Fibroblast of lung (primary cell): ENCODE data around the gene CASKIN2. TPM values are rescaled to one million over a fixed set of nuclear protein-coding genes. Genes with fewer than 3 reads are reported as not detected.

Experiments
- DNase-seq, 2 donors: peaks; one replicate each; pipeline versions ENCODE4 v3.0.0 to v3.0.0-alpha.2; 2010; ENCODE audit warnings: low read depth in 2 of 2
- H2AFZ ChIP-seq: 2 replicates; pipeline ENCODE4 v1.5.1; 2012; ENCODE audit warnings: low read length, control low read depth, inconsistent platforms
- H3K27ac ChIP-seq: 2 replicates; pipeline ENCODE4 v1.5.1; 2011; ENCODE audit warnings: low read length, control low read depth; ENCODE audit not compliant: insufficient read depth
- H3K27me3 ChIP-seq: 2 replicates; pipeline ENCODE4 v1.5.1; 2011; ENCODE audit warnings: mild to moderate bottlenecking, low read length; ENCODE audit not compliant: control insufficient read depth, insufficient read depth
- H3K36me3 ChIP-seq: 2 replicates; pipeline ENCODE4 v1.5.1; 2011; ENCODE audit warnings: low read length; ENCODE audit not compliant: control insufficient read depth, insufficient read depth
- H3K4me1 ChIP-seq: 2 replicates; pipeline ENCODE4 v1.5.1; 2011; ENCODE audit warnings: low read length; ENCODE audit not compliant: control insufficient read depth, insufficient read depth; ENCODE audit errors: extremely low read depth
- H3K4me2 ChIP-seq: 2 replicates; pipeline ENCODE4 v1.5.1; 2011; ENCODE audit warnings: low read length, control low read depth; ENCODE audit not compliant: insufficient read depth; ENCODE audit errors: extremely low read depth
- H3K4me3 ChIP-seq, 4 experiments: fragments of 200-600 bp in 1 of 4; sonication (generic) in 1 of 4; replicated peaks in 1 of 4; 2 replicates each; pipeline ENCODE4 v1.5.1; 2011 to 2016; ENCODE audit warnings: low read length in 4 of 4, low read depth in 3 of 4, mild to moderate bottlenecking in 3 of 4, control low read depth in 2 of 4, inconsistent platforms in 1 of 4, mixed read lengths in 1 of 4; ENCODE audit not compliant: insufficient read depth in 1 of 4; ENCODE audit errors: control extremely low read depth in 1 of 4
- H3K79me2 ChIP-seq: 2 replicates; pipeline ENCODE4 v1.5.1; 2012; ENCODE audit warnings: mild to moderate bottlenecking, low read length, inconsistent platforms; ENCODE audit not compliant: control insufficient read depth, insufficient read depth
- H3K9ac ChIP-seq: 2 replicates; pipeline ENCODE4 v1.5.1; 2011; ENCODE audit warnings: mild to moderate bottlenecking, low read length, control low read depth; ENCODE audit not compliant: insufficient read depth
- H3K9me3 ChIP-seq: 2 replicates; pipeline ENCODE4 v1.5.1; 2012; ENCODE audit warnings: low read depth, low read length; ENCODE audit not compliant: control insufficient read depth, insufficient read depth
- H4K20me1 ChIP-seq: 2 replicates; pipeline ENCODE4 v1.5.1; 2011; ENCODE audit warnings: low read length; ENCODE audit not compliant: control insufficient read depth, insufficient read depth; ENCODE audit errors: extremely low read depth
- EZH2 ChIP-seq: IDR thresholded peaks from 2 replicates; pipeline ENCODE4 v1.5.1; 2012; ENCODE audit warnings: low read length, control low read depth, mild to moderate bottlenecking; ENCODE audit errors: missing control alignments
- polyA plus RNA-seq, 2 donors: library from polyadenylated mRNA; depleted of rRNA in 1 of 2; stranded (reverse) in 1 of 2; unstranded in 1 of 2; fragments of >200 nt; gene quantifications; 2 replicates each; pipeline ENCODE4 v1.2.1, GENCODE V29; 2011 to 2012; ENCODE audit warnings: missing spikeins in 1 of 2
- total RNA-seq: library from RNA; depleted of rRNA; stranded (reverse); fragments of >200 nt; gene quantifications from 2 replicates; pipeline ENCODE4 v1.2.1, GENCODE V29; 2014
- TF ChIP-seq, protein P1 (sequence below), 2 donors: IDR thresholded peaks in 1 of 2; conservative IDR thresholded peaks in 1 of 2; 1 replicate in 1 of 2; 2 replicates in 1 of 2; pipeline ENCODE4 v1.5.1; 2011 to 2012; ENCODE audit warnings: low read length in 2 of 2, control low read depth in 1 of 2, inconsistent platforms in 1 of 2, low read depth in 1 of 2, mild to moderate bottlenecking in 1 of 2

CASKIN2 gene
- total and polyA plus RNA-seq, 2 donors (not counting 1 experiment from before 2014, with no cell fraction given) = 3.4 to 8.3 TPM

DNA sequence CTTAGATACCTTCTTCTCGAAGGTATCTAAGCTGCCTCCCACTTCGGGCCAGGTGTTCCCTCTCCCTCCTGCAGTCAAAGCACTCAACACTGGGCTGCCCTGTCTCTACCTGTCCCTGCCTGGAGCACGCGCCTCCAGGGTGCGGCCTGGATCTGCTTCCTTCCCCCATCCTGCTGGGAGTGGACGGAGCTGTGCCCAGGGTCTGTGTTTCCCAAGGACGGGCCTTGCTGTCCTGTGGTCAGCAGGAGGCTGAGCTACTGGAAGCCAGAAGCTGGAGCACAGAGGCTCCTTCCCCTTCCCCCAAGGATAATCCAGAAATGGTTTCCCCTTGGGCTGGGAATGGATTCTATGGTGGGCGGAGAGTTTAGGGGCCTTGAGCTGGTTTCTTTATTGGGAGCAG lies 26.9 kb upstream of the CASKIN2 start:
- Histone ChIP-seq H3K9ac (no peak overlapping the region), H4K20me1 (no peaks in the 10 kb centered on the region), H3K79me2 (no peaks in the 10 kb centered on the region), H2AFZ (no peak overlapping the region), H3K36me3 (no peaks in the 10 kb centered on the region), H3K27me3 (peaks cover 6% of the 10 kb centered on the region), H3K4me3 (no peak overlapping the region), H3K27ac (no peak overlapping the region), H3K4me1 (no peaks in the 10 kb centered on the region), H3K4me2 (no peak overlapping the region), H3K9me3 (no peaks in the 10 kb centered on the region)
- DNase-seq = no peak
- TF ChIP-seq EZH2 = no peak
- TF ChIP-seq, protein P1, sequence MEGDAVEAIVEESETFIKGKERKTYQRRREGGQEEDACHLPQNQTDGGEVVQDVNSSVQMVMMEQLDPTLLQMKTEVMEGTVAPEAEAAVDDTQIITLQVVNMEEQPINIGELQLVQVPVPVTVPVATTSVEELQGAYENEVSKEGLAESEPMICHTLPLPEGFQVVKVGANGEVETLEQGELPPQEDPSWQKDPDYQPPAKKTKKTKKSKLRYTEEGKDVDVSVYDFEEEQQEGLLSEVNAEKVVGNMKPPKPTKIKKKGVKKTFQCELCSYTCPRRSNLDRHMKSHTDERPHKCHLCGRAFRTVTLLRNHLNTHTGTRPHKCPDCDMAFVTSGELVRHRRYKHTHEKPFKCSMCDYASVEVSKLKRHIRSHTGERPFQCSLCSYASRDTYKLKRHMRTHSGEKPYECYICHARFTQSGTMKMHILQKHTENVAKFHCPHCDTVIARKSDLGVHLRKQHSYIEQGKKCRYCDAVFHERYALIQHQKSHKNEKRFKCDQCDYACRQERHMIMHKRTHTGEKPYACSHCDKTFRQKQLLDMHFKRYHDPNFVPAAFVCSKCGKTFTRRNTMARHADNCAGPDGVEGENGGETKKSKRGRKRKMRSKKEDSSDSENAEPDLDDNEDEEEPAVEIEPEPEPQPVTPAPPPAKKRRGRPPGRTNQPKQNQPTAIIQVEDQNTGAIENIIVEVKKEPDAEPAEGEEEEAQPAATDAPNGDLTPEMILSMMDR (conservative IDR thresholded peaks at IDR 0.05 in 1 of 2, IDR thresholded peaks at IDR 0.05 in 1 of 2; ENCODE audit: low read depth in 1 of 2, low read length in 2 of 2) = no peak

DNA sequence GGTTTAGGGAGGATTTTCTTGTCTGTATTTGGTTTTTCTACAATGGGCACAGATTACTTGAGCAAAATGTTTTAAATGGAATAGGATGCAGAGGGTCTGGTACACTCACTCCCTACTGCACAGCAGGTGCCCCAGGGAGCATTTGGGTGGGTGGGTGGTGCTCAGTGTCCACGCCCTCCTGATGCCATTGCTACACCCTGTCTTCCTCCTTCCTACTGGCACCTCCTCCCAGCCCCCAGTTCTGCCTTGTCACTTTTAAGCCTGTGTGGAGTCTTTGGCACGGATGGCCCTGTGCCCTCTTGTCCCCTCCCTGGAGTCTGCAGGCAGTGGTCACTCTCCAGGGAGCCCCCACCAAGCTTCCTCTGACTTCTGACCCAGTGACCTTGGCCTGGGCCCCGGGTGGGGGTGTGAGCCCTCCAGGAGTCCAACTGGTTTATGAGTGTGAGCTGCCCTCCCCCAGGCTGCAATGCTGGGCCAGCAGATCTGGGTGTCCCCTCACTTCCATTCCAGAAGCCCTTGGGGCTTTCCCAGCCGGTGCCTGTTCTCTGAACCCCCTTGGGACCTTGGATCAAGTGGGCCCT lies 25.7 kb upstream of the CASKIN2 start:
- H3K79me2 ChIP-seq = no peaks in the 10 kb centered on the region
- H3K9me3 ChIP-seq = no peaks in the 10 kb centered on the region
- H3K4me1 ChIP-seq = no peaks in the 10 kb centered on the region
- H3K4me3 ChIP-seq = no peak overlapping the region
- H3K27ac ChIP-seq = no peak overlapping the region
- DNase-seq = no peak
- no peaks in the 10 kb centered on the region for H3K36me3 ChIP-seq
- H3K4me2 ChIP-seq = no peak overlapping the region
- TF ChIP-seq EZH2 = no peak
- TF ChIP-seq, protein P1 (conservative IDR thresholded peaks at IDR 0.05 in 1 of 2, IDR thresholded peaks at IDR 0.05 in 1 of 2; ENCODE audit: low read depth in 1 of 2, low read length in 2 of 2) = no peak
- H3K9ac ChIP-seq = no peak overlapping the region
- H3K27me3 ChIP-seq = peaks cover 6% of the 10 kb centered on the region
- no peak overlapping the region for H2AFZ ChIP-seq
- no peaks in the 10 kb centered on the region for H4K20me1 ChIP-seq

GRCh38 chr17:75539967-75540729 lies 24.8 kb upstream of the CASKIN2 start:
- no peaks in the 10 kb centered on the region for H3K36me3 ChIP-seq
- H3K4me1 ChIP-seq = no peaks in the 10 kb centered on the region
- peaks cover 6% of the 10 kb centered on the region for H3K27me3 ChIP-seq
- no peaks in the 10 kb centered on the region for H4K20me1 ChIP-seq
- H3K9ac ChIP-seq = no peak overlapping the region
- no peak overlapping the region for H3K4me3 ChIP-seq
- H3K27ac ChIP-seq = no peak overlapping the region
- no peaks in the 10 kb centered on the region for H3K79me2 ChIP-seq
- DNase-seq = no peak
- H2AFZ ChIP-seq = no peak overlapping the region
- TF ChIP-seq, protein P1 (conservative IDR thresholded peaks at IDR 0.05 in 1 of 2, IDR thresholded peaks at IDR 0.05 in 1 of 2; ENCODE audit: low read depth in 1 of 2, low read length in 2 of 2) = no peak
- no peak for TF ChIP-seq EZH2
- H3K9me3 ChIP-seq = no peaks in the 10 kb centered on the region
- no peak overlapping the region for H3K4me2 ChIP-seq
